ENCODE data around the gene TMEM184C.

- TF ChIP-seq CTCF (IDR thresholded peaks at IDR 0.05) (no peak), POLR2AphosphoS5 (IDR thresholded peaks at IDR 0.05) (no peak)
Measured at GRCh38 chr4:147582386-147583060, 34.7 kb upstream of the TMEM184C start.
